ELF-1 (cell line): ENCODE measurements around the gene CXCL1.

Source experiments
- DNase-seq: peaks from one replicate; pipeline ENCODE4 v3.0.0-alpha.2; 2016; ENCODE audit warnings: low read depth, low spot score

CXCL1 gene

DNA sequence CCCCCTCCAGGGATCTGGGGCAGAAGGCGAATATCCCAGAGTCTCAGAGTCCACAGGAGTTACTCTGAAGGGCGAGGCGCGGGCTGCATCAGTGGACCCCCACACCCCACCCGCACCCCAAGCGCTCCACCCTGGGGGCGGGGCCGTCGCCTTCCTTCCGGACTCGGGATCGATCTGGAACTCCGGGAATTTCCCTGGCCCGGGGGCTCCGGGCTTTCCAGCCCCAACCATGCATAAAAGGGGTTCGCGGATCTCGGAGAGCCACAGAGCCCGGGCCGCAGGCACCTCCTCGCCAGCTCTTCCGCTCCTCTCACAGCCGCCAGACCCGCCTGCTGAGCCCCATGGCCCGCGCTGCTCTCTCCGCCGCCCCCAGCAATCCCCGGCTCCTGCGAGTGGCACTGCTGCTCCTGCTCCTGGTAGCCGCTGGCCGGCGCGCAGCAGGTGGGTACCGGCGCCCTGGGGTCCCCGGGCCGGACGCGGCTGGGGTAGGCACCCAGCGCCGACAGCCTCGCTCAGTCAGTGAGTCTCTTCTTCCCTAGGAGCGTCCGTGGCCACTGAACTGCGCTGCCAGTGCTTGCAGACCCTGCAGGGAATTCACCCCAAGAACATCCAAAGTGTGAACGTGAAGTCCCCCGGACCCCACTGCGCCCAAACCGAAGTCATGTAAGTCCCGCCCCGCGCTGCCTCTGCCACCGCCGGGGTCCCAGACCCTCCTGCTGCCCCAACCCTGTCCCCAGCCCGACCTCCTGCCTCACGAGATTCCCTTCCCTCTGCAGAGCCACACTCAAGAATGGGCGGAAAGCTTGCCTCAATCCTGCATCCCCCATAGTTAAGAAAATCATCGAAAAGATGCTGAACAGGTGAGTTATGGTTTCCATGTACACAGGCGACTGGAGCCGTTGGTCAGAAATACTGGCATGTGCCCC is at the start of gene CXCL1:
TSS of gene CXCL1 (plus strand) at position 264 of the 926 bp plus-strand sequence. CDS start at position 342, 78 bp downstream.
- DNase-seq: peak; percentile 35

DNA sequence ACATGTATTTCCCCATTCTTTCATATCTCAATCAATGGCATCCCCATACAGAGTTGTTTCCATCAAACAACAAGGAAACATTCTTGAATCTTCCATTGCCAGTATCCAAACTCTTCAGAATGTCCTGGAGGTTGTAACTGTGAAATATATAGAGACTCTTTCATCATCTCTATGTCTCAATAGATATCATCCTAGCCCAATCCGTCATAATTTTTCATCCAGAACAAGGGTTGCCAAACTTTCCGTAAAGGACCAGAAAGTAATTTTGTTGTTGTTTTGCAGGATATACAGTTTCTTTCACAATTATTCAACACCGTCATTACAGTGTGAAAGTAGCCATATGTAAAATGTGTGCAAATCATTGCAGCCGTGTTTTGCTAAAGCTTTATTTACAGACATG is 47.9 kb upstream of the CXCL1 start:
- no peak for DNase-seq

DNA sequence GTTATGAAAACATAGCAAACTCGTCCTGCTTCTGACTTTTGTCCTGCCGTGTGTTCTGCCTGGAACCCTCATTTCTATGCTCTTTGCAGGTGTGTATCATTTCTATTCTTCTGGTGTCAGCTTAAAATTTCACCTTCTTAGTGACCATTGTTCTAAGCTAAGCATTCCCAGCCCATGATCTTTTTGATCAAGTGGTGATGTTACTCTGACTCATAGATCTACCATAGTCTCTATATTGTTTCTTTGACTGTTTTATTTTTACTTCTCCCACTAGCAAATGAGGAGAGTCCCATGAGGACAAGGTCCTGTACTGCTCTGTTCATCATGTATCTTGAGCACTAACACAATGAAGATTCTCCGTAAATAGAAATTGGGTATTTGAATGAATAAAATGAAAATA is 46.8 kb upstream of the CXCL1 start:
- DNase-seq: no peak

- DNase-seq: no peak
Measured at GRCh38 chr4:73822812-73823504, 46.2 kb upstream of the CXCL1 start.

- DNase-seq: no peak
Measured at GRCh38 chr4:73823760-73824159, 45.4 kb upstream of the CXCL1 start.

GRCh38 chr4:73828956-73829355 is 40.2 kb upstream of the CXCL1 start:
- DNase-seq: no peak

- no peak for DNase-seq
Measured at GRCh38 chr4:73831569-73831968, 37.6 kb upstream of the CXCL1 start.

GRCh38 chr4:73832651-73833237 is 36.4 kb upstream of the CXCL1 start:
- no peak for DNase-seq

DNA sequence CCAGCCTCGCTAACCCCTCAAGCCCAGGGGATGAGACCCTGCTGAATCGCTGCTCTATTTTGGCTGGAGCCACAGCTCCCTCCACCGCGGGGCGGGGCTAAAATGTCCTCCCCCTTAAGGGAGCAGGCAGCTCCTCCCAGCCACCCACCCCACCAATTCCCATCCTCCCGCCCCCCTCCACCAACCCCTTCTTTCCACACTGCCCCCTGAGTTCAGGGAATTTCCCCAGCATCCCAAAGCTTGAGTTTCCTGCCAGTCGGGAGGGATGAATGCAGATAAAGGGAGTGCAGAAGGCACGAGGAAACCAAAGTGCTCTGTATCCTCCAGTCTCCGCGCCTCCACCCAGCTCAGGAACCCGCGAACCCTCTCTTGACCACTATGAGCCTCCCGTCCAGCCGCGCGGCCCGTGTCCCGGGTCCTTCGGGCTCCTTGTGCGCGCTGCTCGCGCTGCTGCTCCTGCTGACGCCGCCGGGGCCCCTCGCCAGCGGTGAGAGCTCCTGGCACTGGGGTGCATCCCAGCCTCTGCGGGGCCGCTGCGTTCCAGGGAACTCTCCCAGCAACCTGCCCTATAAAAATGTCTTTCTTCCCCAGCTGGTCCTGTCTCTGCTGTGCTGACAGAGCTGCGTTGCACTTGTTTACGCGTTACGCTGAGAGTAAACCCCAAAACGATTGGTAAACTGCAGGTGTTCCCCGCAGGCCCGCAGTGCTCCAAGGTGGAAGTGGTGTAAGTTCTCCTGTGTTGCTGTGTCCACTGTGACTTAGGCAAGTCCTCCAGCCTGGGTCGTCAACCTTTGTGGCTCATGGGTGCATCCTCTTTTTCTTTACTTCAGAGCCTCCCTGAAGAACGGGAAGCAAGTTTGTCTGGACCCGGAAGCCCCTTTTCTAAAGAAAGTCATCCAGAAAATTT is 32.6 kb upstream of the CXCL1 start, which contains the start of gene CXCL6:
TSS of gene CXCL6 (plus strand) at position 306 of the 907 bp plus-strand sequence. CDS start at position 379, 73 bp downstream.
- DNase-seq: peak; percentile 18

GRCh38 chr4:73839071-73839470 is 30.1 kb upstream of the CXCL1 start:
- no peak for DNase-seq

DNA sequence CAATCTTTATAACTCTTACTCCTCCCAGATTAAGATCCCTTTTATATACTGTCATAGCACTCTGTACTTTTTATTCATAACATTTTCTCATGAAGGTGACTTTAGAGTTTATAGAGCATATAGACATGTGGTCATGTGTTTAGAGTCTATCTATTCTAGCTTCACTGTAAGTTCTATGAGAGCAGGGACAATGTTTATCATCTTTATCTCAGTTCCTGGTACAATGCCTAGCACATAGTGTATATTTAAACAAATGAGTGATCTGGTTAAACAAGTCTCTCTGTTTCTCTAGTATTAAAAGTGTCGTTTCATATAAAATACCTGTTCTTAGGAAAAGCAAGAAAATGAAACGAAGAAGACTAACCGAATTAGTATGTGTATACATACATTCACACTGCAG is 29.5 kb upstream of the CXCL1 start:
- DNase-seq: no peak

- no peak for DNase-seq
Measured at GRCh38 chr4:73841243-73841925, 27.8 kb upstream of the CXCL1 start.

DNA sequence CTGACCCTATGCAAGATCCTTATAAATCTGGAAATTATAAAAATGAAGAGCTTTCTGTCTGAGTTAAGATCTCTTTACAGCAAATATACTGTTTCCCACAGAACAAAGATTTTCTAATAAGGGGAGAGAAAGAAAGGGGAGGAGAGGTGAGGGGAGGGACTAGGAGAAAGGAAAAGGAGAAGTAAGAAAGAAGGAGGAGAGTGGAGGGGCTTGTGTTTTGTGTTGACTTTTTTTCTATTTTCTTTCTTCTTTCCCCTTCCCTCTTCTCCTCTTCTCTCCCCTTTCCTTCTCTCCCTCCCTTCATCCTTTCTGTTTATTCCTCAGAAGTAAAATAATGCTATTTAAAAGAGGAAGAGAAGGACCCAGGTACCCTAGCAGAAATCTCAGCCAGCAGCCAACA is 26.5 kb upstream of the CXCL1 start:
- no peak for DNase-seq

GRCh38 chr4:73843369-73843768 is 25.8 kb upstream of the CXCL1 start:
- DNase-seq: no peak

DNA sequence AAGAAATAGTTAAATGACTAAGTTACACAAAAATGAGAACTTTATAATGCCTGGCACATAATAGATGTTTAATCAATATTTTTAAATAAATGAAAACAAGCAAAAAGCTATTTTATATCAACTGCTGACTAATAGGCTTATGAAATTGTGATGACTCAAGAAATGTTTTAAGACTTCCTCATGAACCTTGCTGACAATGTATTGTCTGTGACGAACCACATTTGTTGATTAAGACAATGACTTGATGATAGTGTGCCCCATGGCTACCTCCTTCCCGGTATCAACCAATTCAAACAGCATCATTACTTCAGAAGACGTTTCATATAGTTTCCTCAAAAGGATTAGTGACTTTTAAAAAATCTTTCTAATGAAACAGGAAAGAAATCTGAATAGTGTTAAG is 24.8 kb upstream of the CXCL1 start:
- no peak for DNase-seq

DNA sequence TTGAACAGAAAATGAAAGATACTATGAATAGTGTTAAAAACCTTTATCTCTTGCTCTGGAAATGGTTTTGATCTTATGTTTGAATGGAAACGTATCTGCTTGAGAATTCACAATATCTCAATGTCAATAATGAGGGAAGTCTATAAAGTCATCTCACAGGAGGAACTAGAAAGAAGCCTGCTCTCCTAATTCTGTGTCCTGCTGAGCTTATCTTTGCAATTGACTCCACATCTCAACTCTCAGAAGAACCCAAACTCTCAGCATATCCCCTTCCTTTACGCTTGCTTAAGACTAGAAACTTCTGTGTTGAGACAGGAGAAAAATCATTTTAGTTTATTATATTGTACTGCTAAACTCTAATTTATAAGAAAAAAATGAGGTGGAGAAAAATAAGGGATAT is 24.4 kb upstream of the CXCL1 start:
- DNase-seq: no peak

DNA sequence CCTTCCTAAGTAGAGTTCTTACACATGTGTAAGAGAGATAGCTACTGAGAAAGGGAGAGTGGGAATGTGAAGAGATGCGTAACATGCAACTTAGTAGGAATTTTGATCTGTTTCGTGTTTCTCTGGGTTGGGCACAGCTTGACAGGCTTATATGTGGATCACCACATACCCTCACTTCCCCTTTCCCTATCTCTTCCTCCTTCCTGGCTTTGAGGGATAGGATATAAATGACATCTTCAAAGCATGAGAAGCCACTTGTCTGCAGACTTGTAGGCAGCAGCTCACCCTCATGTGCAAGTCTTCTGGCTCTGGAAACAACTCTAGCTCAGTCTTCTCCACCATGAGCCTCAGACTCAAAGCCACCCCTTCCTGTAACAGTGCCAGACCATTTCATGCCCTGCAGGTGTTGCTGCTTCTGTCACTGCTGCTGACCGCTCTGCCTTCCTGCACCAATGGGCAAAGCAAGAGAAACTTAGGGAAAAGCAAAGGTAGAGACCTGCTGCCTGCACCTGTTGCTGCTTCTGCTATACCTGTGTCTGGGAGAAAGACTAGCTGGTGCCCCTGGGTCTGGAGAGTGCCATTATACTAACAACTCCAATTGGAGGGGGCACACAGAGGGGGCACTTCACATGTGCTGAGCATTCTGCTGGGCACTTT is 21.5 kb upstream of the CXCL1 start:
- no peak for DNase-seq

DNA sequence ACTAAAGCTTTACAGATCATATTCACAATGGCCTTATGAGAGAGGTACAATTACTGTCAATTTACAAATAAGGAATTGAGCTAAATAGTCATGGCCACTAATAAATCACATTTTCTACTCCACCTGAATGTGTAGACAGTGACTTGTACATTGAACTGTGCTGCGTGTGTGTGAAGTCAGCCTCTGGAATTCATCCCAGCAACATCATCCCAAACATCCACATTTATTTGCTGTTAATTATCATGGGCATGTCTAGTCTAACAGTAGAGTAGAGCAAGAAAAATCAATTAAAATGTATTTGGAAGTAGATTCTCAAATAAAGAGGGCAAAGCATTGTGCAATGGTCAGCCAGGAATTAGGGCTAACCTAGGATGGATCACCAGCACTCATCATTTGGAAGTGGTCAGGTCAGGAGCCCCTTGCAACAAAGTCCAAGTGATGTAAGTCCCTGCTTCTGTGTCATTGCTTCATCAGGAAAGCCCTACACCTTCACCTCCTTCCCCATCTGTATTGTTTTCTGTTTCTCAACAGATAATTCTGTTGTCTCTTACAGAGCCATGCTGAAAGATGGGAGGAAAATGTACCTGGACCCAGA is 20.9 kb upstream of the CXCL1 start:
- no peak for DNase-seq

DNA sequence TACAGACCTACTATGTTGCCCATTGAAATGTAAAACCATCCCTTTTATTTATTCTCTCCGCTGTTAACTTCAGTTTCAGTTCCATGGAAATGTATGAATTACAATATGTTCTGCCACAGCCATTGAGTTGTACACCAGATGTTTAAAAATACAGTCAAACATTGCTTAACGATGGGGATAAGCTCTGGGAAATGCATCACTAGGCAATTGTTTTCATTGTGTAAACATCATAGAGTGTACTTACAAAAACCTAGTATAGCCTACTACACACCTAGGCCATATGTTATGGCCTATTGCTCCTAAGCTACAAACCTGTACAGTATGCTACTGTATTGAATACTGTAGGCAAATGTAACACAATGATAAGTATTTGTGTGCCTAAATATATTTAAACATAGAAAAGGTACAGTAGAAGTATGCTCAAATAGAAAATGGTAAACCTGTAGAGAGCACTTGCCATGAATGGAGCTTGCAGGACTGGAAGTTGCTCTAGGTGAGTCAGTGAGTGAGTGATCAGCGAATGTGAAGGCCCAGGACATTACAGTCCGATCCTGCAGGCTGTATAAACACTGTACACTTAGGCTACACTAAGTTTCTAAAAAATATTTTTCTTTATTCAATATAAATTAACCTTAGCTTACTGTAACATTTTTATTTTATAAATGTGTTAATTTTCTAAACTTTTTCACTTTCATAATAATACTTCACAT is 18.8 kb upstream of the CXCL1 start:
- DNase-seq: no peak
